Measurements from ENCODE around the gene IYD.

- no peak for TF ChIP-seq CTCF (IDR thresholded peaks at IDR 0.05 in 8 of 11, conservative IDR thresholded peaks at IDR 0.05 in 3 of 11)
- no peak for TF ChIP-seq POLR2AphosphoS5 (IDR thresholded peaks at IDR 0.05)
Measured at GRCh38 chr6:150361876-150362275, 6.9 kb upstream of the IYD start.
